ENCODE measurements around the gene KCNK4. TPM values are rescaled to one million over a fixed set of nuclear protein-coding genes. Genes with fewer than 3 reads are reported as not detected.
A peak's percentile ranks its signal among the peaks of the same experiment; 100 is the strongest.

Gene KCNK4
- total RNA-seq, 1 experiment from 2014 or later = 0.28 TPM

- Histone ChIP-seq H3K18ac (ENCODE audit: insufficient read length, low read depth, low read length) (no peak overlapping the region), H4K91ac (ENCODE audit: insufficient read length, low read depth, low read length) (no peak overlapping the region), H3K9me3 (ENCODE audit: control insufficient read depth, low read depth, low read length) (no peaks in the 10 kb centered on the region), H2AK5ac (ENCODE audit: insufficient read length, low read length) (no peak overlapping the region), H3K79me1 (ENCODE audit: insufficient read depth, low read depth, low read length, poor library complexity, severe bottlenecking) (no peaks in the 10 kb centered on the region), H3K56ac (ENCODE audit: insufficient read length, low read depth, low read length) (no peak overlapping the region), H3K14ac (ENCODE audit: insufficient read depth, low read length) (no peak overlapping the region), H2BK5ac (ENCODE audit: insufficient read length, low read length) (no peak overlapping the region), H3K23ac (ENCODE audit: insufficient read length, low read depth, low read length) (no peak overlapping the region), H3T11ph (ENCODE audit: low read length) (no peak overlapping the region), H2BK12ac (ENCODE audit: insufficient read length, low read depth, low read length) (no peak overlapping the region), H2BK20ac (ENCODE audit: low read depth, low read length, poor library complexity, severe bottlenecking) (no peak overlapping the region), H2BK120ac (ENCODE audit: low read depth, low read length, poor library complexity, severe bottlenecking) (no peak overlapping the region), H3K27ac (ENCODE audit: insufficient read length, low read depth, low read length) (no peak overlapping the region), H3K79me2 (ENCODE audit: insufficient read depth, low read length) (no peaks in the 10 kb centered on the region), H2BK15ac (ENCODE audit: low read depth, low read length) (no peak overlapping the region), H4K8ac (replicated peaks; ENCODE audit: insufficient read length, low read depth, low read length) (no peak overlapping the region), H3K4me1 (ENCODE audit: insufficient read depth, low read length) (no peaks in the 10 kb centered on the region), H3K23me2 (ENCODE audit: insufficient read length, low read depth, low read length, poor library complexity, severe bottlenecking) (peaks cover 15% of the 10 kb centered on the region), H4K5ac (ENCODE audit: insufficient read length, low read depth, low read length) (no peak overlapping the region), H3K27me3 (ENCODE audit: insufficient read depth, low read length) (no peaks in the 10 kb centered on the region), H3K4me2 (ENCODE audit: insufficient read depth, insufficient read length, low read length) (peak overlapping the region; percentile 29), H3K4ac (ENCODE audit: low read depth, low read length) (no peak overlapping the region), H3K9ac (ENCODE audit: extremely low read depth, insufficient read length, low read length) (no peak overlapping the region), H4K20me1 (ENCODE audit: control insufficient read depth, insufficient read depth, insufficient read length) (peaks cover 2% of the 10 kb centered on the region), H2AFZ (ENCODE audit: low read length) (no peak overlapping the region)
- H3K27me3 Mint-ChIP-seq (ENCODE audit: low read depth) = no peaks in the 10 kb centered on the region; the same call in 1 of the 2 replicates
- no peaks in the 10 kb centered on the region for H3K9me3 Mint-ChIP-seq
- H3K36me3 Mint-ChIP-seq (ENCODE audit: insufficient read depth in 1 of 3, low read depth in 3 of 3) = peaks cover 16 to 45% (median 31%) of the 10 kb centered on the region in 3 experiments; a peak in 6 of 7 replicates
- peaks cover 18 to 23% of the 10 kb centered on the region in 2 experiments for H3K4me1 Mint-ChIP-seq
- WGBS (ENCODE audit: extremely low coverage, insufficient read length, low lambda C conversion rate) = no CpG with 5 or more reads among the region's 23 CpGs
- DNase-seq = no peak
- peak overlapping the region; percentile 97 to 99 for H3K4me3 Mint-ChIP-seq
- peak overlapping the region in 2 of 3 experiments; percentile 95 to 96; a peak in 4 of 7 replicates for H3K27ac Mint-ChIP-seq
- no peak for TF ChIP-seq CTCF (conservative IDR thresholded peaks at IDR 0.05)
Observed at GRCh38 chr11:64268025-64268892, 22.8 kb upstream of the KCNK4 start.

All from H9 (cell line).